HL-60 (cell line): ENCODE results near the gene PLAC8L1.

Source experiments
- CTCF ChIP-seq: IDR thresholded peaks from one replicate; pipeline ENCODE4 v1.5.1; 2011; ENCODE audit warnings: low read length, control low read depth, inconsistent platforms; ENCODE audit not compliant: insufficient read depth
- POLR2AphosphoS5 ChIP-seq: IDR thresholded peaks from 2 replicates; pipeline ENCODE4 v1.6.1; 2012; ENCODE audit warnings: low read depth

DNA sequence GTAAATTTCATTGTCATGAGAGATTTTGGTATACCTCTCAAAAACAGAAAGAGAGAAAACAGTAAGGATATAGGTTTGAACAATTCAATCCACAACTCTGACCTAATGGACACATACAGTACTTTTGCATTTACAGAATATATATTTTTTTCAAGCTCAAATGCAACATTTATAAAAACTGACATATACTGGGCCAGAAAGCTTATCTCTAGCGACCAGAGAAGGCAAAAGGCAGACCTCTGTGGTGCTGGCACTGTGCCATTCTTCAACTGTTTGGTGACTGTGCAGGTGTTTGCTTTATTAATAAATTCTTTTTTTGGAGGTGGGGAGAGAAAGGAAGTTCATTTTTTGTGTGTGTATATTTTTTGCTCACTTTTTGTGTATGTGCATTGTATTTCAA lies 6.0 kb upstream of the PLAC8L1 start:
- TF ChIP-seq CTCF: no peak
- no peak for TF ChIP-seq POLR2AphosphoS5
